Endometrium (tissue), 2 donors: Measurements from ENCODE around the gene APOO.

Experiments
- FAIRE-seq: peaks from 2 replicates; lab custom pipeline; 2012; peaks lifted over from hg19 to GRCh38; lab: Jason Lieb, UNC
- donor health status: control.
- donor health status: control.

The APOO gene

DNA sequence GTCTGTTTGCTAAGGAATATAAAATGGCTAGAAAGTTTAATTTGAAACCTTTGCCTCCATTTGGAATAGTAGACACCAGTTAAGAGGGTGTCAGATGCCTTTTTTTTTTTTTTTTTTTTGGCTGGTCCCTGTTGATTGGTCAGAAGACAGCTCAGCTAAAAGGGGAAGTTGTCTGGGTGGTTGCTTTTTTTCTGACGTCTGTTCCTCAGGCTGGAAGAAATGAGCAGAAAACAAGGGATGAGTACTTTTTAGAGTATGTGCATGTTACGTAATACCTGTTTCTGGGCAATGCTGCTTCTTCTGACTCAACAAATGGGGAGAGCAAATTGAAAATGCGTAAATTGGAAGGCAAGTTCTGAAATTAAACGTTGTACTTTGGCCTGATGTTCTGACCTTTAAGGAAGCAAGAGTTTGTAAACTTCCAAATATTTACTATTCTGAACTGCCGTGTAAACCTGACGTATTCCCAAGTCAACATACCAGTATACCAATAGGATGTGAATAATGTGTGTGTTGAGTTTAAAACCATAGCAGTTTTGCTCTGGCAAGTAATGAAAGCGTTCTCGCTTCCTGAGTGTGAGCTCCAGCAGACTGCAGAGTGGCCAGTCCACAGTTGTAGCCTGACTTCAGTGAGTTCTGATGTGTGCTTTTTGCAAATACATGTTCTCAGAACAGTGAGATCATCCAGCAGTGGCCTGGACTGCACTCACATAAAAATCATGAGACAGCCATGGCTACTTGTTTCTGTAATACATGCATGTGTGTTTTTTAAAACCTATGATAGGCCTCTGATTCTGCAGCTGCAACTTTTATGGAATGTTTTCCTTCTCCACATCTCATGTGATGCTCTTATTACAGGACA lies 123.0 kb downstream of the APOO start:
- FAIRE-seq: no peak

DNA sequence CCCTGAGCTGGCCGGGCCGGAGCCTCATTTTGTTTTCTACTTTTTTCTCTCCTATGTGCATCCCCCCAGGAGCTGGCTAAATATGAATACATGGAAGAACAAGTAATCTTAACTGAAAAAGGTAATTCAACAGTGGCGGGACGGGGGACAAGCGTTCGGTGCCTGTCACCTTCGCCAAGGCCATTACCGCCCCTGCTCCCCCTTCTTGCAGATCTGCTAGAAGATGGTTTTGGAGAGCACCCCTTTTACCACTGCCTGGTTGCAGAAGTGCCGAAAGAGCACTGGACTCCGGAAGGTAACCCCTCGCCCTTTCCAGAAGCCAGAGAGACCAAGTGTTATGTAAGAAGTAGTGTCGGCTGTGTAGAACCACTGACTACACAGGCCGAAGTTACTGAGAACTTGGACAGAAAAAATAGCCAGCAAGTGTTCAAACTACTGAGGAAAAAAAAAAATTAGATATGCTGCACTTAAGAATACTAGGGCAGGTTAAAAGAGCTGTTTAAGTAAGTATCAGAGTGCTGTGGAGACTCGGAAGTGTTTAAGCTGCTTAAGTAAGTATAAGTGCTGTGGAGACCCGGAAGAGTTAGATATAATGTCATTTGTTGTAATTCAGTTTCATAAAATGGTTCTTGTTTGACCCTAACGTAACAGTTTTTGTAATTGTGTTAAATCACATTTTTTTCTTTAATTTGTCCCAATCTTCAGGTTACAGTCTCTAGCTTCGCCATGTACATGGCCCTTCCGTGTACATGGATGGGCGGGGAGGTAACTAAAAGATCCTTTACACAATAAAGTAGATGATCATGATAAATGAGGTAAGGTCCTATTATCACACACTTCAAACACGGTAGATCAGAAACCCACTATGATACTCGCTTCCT lies 123.9 kb downstream of the APOO start:
- no peak for FAIRE-seq
